Mesothelial cell of epicardium (in vitro differentiated cells): ENCODE results near the gene SAMD8. TPM values are rescaled to one million over a fixed set of nuclear protein-coding genes. Genes with fewer than 3 reads are reported as not detected.
"Not testable (repeated sequence)": the region's sequence is repeated elsewhere in the genome, so short reads cannot be mapped to it uniquely, and the experiment has no call there.

Source experiments
- DNase-seq, 2 experiments: peaks; one replicate each; pipeline ENCODE4 v3.0.0; 2021; ENCODE audit warnings: low spot score in 2 of 2; ENCODE audit not compliant: unreplicated experiment in 2 of 2
- H3K27ac Mint-ChIP-seq: 2 replicates; pipeline ENCODE4 v1.8.0; 2021; ENCODE audit warnings: mixed read lengths
- H3K27me3 Mint-ChIP-seq: 2 replicates; pipeline ENCODE4 v1.8.0; 2021; ENCODE audit warnings: low read depth, mixed read lengths
- H3K36me3 Mint-ChIP-seq: 2 replicates; pipeline ENCODE4 v1.8.0; 2021; ENCODE audit warnings: mixed read lengths
- H3K4me1 Mint-ChIP-seq: 2 replicates; pipeline ENCODE4 v1.8.0; 2021; ENCODE audit warnings: mixed read lengths
- H3K4me3 Mint-ChIP-seq: 2 replicates; pipeline ENCODE4 v1.8.0; 2021; ENCODE audit warnings: mild to moderate bottlenecking, moderate library complexity, mixed read lengths
- H3K9me3 Mint-ChIP-seq: 2 replicates; pipeline ENCODE4 v1.8.0; 2021; ENCODE audit warnings: mixed read lengths
- total RNA-seq: library from RNA; stranded (reverse); gene quantifications from 3 replicates; pipeline ENCODE4 v1.2.1, GENCODE V29; 2021
- TF ChIP-seq, protein P1 (sequence below): fragments of 200-600 bp; sonication (generic); IDR thresholded peaks from one replicate; pipeline ENCODE4 v1.5.0; 2021; ENCODE audit warnings: antibody characterized with exemption; ENCODE audit not compliant: unreplicated experiment

SAMD8 gene
- total RNA-seq, 1 donor from 2014 or later: 25.6 TPM

DNA sequence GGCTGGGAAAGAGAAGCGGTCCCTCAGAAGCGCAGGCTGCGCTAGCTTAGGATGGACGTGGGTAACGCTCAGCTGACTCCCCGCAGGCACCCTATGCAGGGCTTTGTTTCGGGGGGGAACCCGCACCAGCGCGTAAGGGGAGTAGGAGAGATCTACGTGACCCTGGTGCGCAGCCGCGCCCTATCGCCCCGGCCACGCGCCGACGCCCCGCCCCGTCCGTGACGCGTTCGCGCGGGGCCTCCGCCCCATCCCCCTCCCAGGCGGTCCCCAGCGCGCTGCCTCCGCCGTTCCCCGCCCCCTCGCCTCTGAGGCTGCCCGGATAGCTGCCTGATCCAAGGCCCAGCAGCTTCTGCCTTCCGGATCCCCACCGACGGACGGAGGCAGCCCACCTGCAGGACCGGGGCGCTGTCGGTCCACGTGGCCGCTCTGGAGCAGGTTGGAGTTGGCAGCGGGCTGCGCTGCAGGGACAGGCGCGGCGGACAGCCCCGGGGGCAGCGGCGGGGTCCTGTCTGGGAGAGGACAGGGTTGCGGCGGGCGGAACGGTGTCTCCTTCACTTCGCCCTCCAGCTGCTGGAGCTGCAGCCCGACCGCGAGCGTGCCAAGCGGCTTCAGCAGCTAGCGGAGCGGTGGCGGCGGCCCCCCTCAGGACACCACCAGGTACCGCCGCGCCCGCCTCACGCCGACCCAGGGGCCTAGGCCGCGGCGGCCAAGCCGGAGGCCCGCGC lies 99.0 kb downstream of the SAMD8 start, which contains the start of gene VDAC2:
Gene VDAC2 (plus strand): TSS at position 515 of the 725 bp plus-strand sequence. CDS start 363 bp downstream, outside the sequence.
- DNase-seq: peak; percentile 80 to 92
- Mint-ChIP-seq H3K36me3 (peaks cover 12% of the 10 kb centered on the region), H3K27me3 (no peaks in the 10 kb centered on the region), H3K4me1 (peaks cover 34% of the 10 kb centered on the region), H3K4me3 (peak within 1 kb of the TSS; percentile 90), H3K9me3 (no peaks in the 10 kb centered on the region), H3K27ac (peak within 1 kb of the TSS; percentile 99)
- TF ChIP-seq, protein P1, sequence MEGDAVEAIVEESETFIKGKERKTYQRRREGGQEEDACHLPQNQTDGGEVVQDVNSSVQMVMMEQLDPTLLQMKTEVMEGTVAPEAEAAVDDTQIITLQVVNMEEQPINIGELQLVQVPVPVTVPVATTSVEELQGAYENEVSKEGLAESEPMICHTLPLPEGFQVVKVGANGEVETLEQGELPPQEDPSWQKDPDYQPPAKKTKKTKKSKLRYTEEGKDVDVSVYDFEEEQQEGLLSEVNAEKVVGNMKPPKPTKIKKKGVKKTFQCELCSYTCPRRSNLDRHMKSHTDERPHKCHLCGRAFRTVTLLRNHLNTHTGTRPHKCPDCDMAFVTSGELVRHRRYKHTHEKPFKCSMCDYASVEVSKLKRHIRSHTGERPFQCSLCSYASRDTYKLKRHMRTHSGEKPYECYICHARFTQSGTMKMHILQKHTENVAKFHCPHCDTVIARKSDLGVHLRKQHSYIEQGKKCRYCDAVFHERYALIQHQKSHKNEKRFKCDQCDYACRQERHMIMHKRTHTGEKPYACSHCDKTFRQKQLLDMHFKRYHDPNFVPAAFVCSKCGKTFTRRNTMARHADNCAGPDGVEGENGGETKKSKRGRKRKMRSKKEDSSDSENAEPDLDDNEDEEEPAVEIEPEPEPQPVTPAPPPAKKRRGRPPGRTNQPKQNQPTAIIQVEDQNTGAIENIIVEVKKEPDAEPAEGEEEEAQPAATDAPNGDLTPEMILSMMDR: no peak

DNA sequence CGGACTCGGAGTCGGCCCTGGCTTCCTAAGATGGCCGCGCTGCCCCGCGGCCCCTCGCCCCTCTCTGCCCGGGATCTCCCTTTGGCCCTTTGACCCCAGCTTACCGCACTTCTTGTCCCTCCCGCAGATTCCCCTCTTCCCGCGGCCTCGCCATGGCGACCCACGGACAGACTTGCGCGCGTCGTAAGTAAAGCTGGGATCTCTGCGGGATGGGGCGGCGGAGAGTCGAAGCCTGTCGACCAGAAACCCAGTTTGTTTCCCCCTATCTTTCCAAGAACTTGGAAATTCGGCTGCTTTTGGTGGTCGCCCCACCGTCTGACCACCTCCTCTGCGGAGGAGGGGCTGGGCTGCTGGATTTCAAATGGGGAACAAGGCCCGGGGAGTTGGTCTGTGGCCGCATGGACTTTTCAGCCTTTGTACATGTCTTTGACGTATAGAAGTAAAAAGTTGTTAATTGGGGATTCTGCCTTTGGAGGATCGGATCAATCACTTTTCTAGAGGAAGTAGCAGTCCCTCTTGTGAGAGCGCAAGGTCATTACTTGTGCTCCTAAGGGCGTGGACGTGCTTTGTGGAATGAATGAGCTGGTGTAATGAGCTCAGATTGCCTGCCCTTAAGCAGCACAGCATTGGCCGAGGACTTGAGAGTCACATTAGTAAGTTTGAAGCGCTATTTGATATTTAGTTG lies 99.7 kb downstream of the SAMD8 start:
- DNase-seq: no peak
- Mint-ChIP-seq H3K27ac (peak overlapping the region; percentile 96), H3K9me3 (no peaks in the 10 kb centered on the region)

DNA sequence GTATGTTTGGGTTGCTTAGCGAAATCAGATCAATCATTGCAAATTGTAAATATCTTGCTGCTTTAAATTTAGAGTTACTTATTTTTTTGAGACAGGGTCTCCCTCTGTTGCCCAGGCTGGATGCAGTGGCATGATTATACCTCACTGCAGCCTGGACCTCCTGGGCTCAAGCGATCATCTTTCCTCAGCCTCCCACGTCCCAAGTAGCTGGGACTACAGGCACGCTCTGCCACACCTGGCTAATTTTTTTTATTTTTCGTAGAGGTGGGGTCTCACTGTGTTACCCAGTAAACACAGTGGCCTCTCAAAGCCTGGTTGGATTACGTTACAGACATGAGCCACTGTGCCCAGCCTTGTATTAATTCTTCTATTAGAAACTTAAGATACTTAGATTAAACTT lies 100.9 kb downstream of the SAMD8 start:
- peaks cover 43% of the 10 kb centered on the region for H3K4me1 Mint-ChIP-seq
- H3K27me3 Mint-ChIP-seq: no peaks in the 10 kb centered on the region
- peaks cover 19% of the 10 kb centered on the region for H3K36me3 Mint-ChIP-seq
- no peaks in the 10 kb centered on the region for H3K9me3 Mint-ChIP-seq
- DNase-seq: no peak
- H3K27ac Mint-ChIP-seq: peak overlapping the region; percentile 96
- H3K4me3 Mint-ChIP-seq: peak overlapping the region; percentile 90
- TF ChIP-seq, protein P1: no peak

More for the DNA sequence above, 99.7 kb downstream of the SAMD8 start:
- H3K4me1 Mint-ChIP-seq: peaks cover 39% of the 10 kb centered on the region
- no peaks in the 10 kb centered on the region for H3K27me3 Mint-ChIP-seq
- peaks cover 12% of the 10 kb centered on the region for H3K36me3 Mint-ChIP-seq
- TF ChIP-seq, protein P1: no peak
- H3K4me3 Mint-ChIP-seq: peak overlapping the region; percentile 90

DNA sequence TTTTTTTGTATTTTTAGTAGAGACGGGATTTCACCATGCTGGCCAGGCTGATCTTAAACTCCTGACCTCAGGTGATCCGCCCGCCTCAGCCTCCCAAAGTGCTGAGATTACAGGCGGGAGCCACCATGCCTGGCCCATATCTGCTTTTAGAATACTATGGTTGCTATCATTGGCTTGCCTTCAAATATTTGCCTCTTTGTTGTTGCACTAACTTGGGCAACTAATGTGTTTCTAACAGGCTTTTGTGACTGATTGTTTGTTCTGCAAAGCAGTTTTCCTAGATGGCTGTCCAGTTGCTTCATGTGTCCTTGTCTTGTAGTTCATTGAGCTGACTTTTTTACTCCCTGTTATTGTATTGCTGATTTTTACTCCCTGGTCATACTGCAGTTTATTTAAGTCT lies 108.8 kb downstream of the SAMD8 start:
- TF ChIP-seq, protein P1: no peak
- Mint-ChIP-seq H3K27me3 (no peaks in the 10 kb centered on the region), H3K27ac (no peak overlapping the region), H3K4me3 (no peak overlapping the region), H3K36me3 (peaks cover 47% of the 10 kb centered on the region), H3K9me3 (no peaks in the 10 kb centered on the region), H3K4me1 (peaks cover 38% of the 10 kb centered on the region)
- DNase-seq: no peak

DNA sequence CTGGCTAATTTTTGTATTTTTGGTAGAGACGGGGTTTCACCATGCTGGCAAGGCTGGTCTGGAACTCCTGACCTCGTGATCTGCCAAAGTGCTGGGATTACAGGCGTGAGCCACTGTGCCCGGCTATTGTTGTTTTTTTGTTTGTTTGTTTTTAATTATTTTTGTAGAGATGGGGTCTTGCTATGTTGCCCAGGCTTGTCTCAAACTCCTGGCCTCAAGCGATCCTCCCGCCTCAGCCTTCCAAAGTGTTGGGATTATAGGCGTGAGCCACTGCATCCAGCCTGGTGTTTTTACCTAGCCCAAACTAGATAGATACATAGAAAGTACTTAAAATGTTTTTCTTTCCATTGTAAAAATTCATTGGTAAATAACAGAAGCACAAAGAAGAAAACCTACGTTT lies 110.0 kb downstream of the SAMD8 start:
- not testable (repeated sequence) for H3K9me3 Mint-ChIP-seq, H3K4me3 Mint-ChIP-seq, H3K27ac Mint-ChIP-seq, DNase-seq, H3K27me3 Mint-ChIP-seq
- H3K4me1 Mint-ChIP-seq: peaks cover 42% of the 10 kb centered on the region
- peaks cover 40% of the 10 kb centered on the region for H3K36me3 Mint-ChIP-seq

DNA sequence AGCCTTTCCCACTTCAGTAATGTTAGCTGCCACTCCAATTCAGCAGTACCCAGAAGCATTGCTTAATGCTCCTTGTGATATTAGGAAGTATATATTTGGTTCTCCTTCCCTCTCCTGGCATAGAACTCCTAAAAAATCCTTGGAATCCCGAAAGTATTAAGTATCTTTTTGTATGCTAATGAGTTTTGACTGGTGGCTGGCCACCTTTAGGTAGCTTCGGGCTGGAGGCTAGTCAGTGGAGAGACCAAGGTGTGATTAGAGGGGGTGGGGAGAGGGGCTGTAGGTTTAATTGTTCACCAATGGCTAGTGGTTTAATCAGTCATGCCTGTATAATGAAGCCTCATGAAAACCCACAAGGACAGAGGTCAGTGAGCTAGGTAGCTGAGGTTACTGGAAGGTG lies 112.1 kb downstream of the SAMD8 start:
- Mint-ChIP-seq H3K4me1 (peaks cover 45% of the 10 kb centered on the region), H3K27me3 (no peaks in the 10 kb centered on the region), H3K9me3 (no peaks in the 10 kb centered on the region), H3K4me3 (no peak overlapping the region), H3K36me3 (peaks cover 32% of the 10 kb centered on the region), H3K27ac (peak overlapping the region; percentile 94)
- DNase-seq: no peak
- TF ChIP-seq, protein P1: no peak
